ENCODE data around the gene GPR142. TPM values are rescaled to one million over a fixed set of nuclear protein-coding genes. Genes with fewer than 3 reads are reported as not detected.

GPR142 gene
- not detected in 2 replicates for total RNA-seq (ENCODE audit: low replicate concordance)

DNA sequence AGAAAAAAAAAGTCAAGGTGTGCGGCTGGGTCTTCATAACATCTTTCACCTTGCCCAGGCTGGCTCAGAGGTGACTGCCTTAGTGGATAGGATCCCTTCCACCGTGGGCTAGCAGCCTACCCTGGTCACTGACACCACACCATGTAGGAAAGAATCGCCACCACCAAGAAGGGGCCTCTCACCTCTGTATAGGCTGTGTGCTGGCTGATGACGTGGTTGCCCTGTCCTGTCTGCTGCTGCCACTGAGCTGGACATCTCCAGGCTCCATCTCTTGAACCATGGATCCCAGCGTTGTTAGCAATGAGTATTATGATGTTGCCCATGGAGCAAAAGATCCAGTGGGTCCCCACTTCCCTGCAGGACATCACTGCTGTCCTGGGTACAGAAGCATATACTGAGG is at the start of gene GPR142:
Gene GPR142, plus strand, starts transcription at position 301 of the 400 bp plus-strand sequence. CDS start 2,035 bp downstream, outside the sequence.
- TF ChIP-seq, protein P1, sequence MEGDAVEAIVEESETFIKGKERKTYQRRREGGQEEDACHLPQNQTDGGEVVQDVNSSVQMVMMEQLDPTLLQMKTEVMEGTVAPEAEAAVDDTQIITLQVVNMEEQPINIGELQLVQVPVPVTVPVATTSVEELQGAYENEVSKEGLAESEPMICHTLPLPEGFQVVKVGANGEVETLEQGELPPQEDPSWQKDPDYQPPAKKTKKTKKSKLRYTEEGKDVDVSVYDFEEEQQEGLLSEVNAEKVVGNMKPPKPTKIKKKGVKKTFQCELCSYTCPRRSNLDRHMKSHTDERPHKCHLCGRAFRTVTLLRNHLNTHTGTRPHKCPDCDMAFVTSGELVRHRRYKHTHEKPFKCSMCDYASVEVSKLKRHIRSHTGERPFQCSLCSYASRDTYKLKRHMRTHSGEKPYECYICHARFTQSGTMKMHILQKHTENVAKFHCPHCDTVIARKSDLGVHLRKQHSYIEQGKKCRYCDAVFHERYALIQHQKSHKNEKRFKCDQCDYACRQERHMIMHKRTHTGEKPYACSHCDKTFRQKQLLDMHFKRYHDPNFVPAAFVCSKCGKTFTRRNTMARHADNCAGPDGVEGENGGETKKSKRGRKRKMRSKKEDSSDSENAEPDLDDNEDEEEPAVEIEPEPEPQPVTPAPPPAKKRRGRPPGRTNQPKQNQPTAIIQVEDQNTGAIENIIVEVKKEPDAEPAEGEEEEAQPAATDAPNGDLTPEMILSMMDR (IDR thresholded peaks at IDR 0.05; ENCODE audit: insufficient read depth, low read length): no peak
- no peak within 1 kb of the TSS for H3K4me3 ChIP-seq (ENCODE audit: low read depth, low read length)
- DNase-seq (ENCODE audit: low read depth): no peak

DNA sequence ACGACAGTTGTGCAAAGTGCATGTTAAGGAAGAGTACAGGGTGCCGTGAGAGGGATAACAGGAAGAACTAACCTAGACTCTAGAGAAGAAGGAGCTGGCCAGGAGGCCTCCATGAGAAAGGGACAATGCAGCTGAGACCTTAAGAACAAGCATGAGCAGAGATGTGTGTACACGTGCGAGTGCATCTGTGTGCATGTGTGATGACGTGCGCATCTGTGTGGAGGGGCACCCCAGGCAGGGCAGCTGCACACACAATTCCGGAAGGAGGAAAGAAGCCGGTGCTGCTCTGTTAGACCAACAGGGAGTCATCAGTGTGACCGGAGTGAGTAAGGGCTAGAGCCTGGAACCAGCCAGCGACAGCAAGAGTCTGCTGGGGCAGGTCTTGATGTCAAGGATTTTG is 48.9 kb upstream of the GPR142 start:
- TF ChIP-seq, protein P1 (IDR thresholded peaks at IDR 0.05; ENCODE audit: insufficient read depth, low read length): no peak
- no peak for DNase-seq (ENCODE audit: low read depth)
- H3K4me3 ChIP-seq (ENCODE audit: low read depth, low read length): no peak overlapping the region

GRCh38 chr17:74324521-74324920 is 42.8 kb upstream of the GPR142 start:
- H3K4me3 ChIP-seq (ENCODE audit: low read depth, low read length): no peak overlapping the region
- DNase-seq (ENCODE audit: low read depth): no peak
- TF ChIP-seq, protein P1 (IDR thresholded peaks at IDR 0.05; ENCODE audit: insufficient read depth, low read length): no peak

- no peak overlapping the region for H3K4me3 ChIP-seq (ENCODE audit: low read depth, low read length)
- DNase-seq (ENCODE audit: low read depth): no peak
- TF ChIP-seq, protein P1 (IDR thresholded peaks at IDR 0.05; ENCODE audit: insufficient read depth, low read length): no peak
Measured at GRCh38 chr17:74325376-74325742, 41.9 kb upstream of the GPR142 start.

DNA sequence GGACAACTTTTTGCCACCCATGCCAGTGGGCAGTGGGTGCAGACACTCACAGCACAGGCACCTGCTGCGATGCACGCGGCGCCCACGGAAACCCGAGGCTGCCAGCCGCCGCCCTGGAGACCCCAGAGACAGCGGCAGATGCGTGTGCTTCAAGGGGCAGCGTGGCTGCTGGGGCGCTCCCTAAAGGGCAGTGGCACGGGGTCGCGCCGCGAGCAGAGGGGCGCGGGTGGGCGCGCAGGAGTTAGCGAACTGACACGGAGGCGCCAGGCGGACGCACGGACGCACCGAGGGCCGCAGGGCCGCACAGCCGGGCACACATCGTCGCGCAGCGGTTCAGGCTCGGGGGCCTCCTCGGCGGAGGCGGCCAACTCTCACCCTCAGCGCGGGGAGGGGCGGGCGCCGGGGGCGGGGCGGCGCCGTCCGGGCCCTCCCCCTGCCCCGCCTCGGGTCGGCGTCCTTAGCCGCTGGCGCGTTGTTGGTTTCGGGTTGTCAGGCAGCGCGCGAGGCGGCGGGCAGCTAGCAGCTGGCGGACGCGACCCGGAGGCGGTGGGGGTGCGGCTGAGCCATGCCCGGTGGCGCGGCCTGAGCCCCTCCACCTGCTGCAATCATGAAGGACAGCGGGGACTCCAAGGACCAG is 41.4 kb upstream of the GPR142 start, which contains the start of gene KIF19:
Gene KIF19, plus strand, starts transcription at position 484 of the 637 bp plus-strand sequence. Its CDS starts 124 bp downstream, at position 608.
- no peak for DNase-seq (ENCODE audit: low read depth)
- H3K4me3 ChIP-seq (ENCODE audit: low read depth, low read length): no peak within 1 kb of the TSS
- TF ChIP-seq, protein P1 (IDR thresholded peaks at IDR 0.05; ENCODE audit: insufficient read depth, low read length): no peak

DNA sequence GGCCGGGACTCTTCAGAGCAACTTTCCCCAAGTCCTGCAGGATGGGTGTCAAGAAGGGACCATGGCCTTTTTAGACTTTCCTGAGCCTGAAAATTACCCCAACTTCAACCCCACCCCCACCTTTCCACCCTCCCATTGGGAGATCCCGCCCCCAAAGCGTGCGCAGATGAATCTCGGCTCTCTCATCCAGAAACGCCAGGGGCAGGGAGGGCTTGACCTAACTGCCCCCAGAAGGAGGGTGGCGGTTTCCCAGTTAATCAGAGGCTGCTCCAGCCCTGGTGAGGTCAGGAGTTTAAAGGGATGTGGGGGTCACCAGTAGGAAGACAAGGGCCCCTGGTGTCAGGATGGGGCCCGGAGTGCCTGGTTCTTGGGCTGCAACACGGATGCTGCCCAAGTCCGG is 40.8 kb upstream of the GPR142 start:
- H3K4me3 ChIP-seq (ENCODE audit: low read depth, low read length): no peak overlapping the region
- no peak for DNase-seq (ENCODE audit: low read depth)
- TF ChIP-seq, protein P1 (IDR thresholded peaks at IDR 0.05; ENCODE audit: insufficient read depth, low read length): no peak

DNA sequence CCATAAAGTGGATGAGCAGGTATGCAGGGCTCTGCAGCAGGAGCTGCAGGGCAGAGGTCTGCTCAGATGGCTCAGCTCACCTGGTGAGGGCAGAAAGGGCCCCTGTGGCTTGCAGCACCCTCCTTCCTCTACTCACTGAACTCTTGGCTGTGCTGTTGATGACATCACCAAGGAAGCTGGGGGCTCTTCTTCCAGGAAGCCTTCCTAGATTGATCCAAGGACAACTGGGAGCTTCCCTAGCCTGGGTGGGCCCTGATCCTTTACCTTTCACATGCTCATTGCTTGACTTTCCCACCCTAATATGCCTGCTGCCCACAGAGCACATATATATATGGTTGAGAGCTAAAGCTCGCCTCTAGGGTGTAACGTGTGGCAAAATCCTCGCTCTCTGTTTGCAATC is 38.8 kb upstream of the GPR142 start:
- H3K4me3 ChIP-seq (ENCODE audit: low read depth, low read length): no peak overlapping the region
- TF ChIP-seq, protein P1 (IDR thresholded peaks at IDR 0.05; ENCODE audit: insufficient read depth, low read length): no peak

More for the DNA sequence above, 38.8 kb upstream of the GPR142 start:
- DNase-seq (ENCODE audit: low read depth): no peak

Data from fibroblast of the aortic adventitia (primary cell).